Ascending aorta (tissue), 2 donors: ENCODE results near the gene C10orf105. TPM values are rescaled to one million over a fixed set of nuclear protein-coding genes. Genes with fewer than 3 reads are reported as not detected.

ENCODE experiments used
- DNase-seq, 2 donors: peaks; one replicate each; pipeline ENCODE4 v3.0.0-alpha.2; 2019; ENCODE audit warnings: low spot score in 2 of 2
- H3K27ac ChIP-seq, 2 donors: fragments of 200-600 bp; sonication (generic); one replicate each; pipeline ENCODE4 v1.5.1; 2016 to 2017; ENCODE audit warnings: mild to moderate bottlenecking in 1 of 2
- H3K27me3 ChIP-seq: fragments of 200-600 bp; sonication (generic); one replicate; pipeline ENCODE4 v1.5.1; 2017
- H3K36me3 ChIP-seq, 2 donors: fragments of 200-600 bp; sonication (generic); one replicate each; pipeline ENCODE4 v1.5.1; 2016
- H3K4me1 ChIP-seq, 2 donors: fragments of 200-600 bp; sonication (generic); one replicate each; pipeline ENCODE4 v1.5.1; 2016 to 2017; ENCODE audit warnings: mild to moderate bottlenecking in 1 of 2
- H3K4me3 ChIP-seq, 2 donors: fragments of 200-600 bp; sonication (generic); one replicate each; pipeline ENCODE4 v1.5.1; 2016 to 2017; ENCODE audit warnings: mild to moderate bottlenecking in 1 of 2
- H3K9me3 ChIP-seq, 2 donors: fragments of 200-600 bp; sonication (generic); one replicate each; pipeline ENCODE4 v1.5.1; 2016
- intact Hi-C: fragments of 100-400 bp; cut with DNase I; formaldehyde crosslinking; loops from one replicate; pipeline ENCODE4 v1.15.1; 2023
- total RNA-seq: library from RNA; depleted of rRNA; stranded (reverse); fragments of >200 nt; gene quantifications from one replicate; pipeline ENCODE4 v1.1.0, GENCODE V29; 2016
- TF ChIP-seq, protein P1 (sequence below), 3 experiments: fragments of 200-600 bp in 2 of 3; fragments of 450-650 bp in 1 of 3; sonication (generic) in 2 of 3; IDR thresholded peaks; one replicate each; pipeline ENCODE4 v1.5.1; 2016 to 2019; ENCODE audit warnings: antibody characterized with exemption in 3 of 3, mild to moderate bottlenecking in 1 of 3, moderate library complexity in 1 of 3

Gene C10orf105
- total RNA-seq, 1 donor from 2014 or later: not detected

DNA sequence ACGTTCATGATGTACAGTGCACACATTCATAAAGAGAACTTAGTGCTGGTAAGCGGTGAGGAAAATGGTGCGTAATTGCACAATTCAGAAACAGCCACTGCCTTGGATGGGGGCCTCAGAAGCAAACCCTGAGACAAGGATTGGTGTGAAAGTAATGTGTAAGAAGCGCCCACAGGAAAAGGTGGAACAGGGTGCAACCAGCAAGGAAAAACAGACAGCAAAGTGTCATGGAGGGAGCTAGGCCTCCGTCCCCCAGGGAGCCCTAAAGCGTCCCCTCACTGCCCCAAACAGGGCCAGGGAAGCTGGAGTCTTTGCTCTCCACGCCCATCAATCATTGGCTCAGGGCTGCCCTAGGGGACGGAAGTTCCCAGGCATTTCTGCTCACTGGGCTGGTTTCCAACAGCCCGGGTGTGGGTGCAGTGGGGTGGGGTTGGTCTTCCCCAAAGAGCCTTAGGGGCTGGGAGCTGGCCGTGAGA lies 9.6 kb upstream of the C10orf105 start:
- H3K27me3 ChIP-seq: no peaks in the 10 kb centered on the region
- H3K36me3 ChIP-seq: no peaks in the 10 kb centered on the region
- no peaks in the 10 kb centered on the region for H3K9me3 ChIP-seq
- H3K4me3 ChIP-seq: no peak overlapping the region
- H3K27ac ChIP-seq: no peak overlapping the region
- peaks cover 11 to 20% of the 10 kb centered on the region in 2 donors for H3K4me1 ChIP-seq
- intact Hi-C loops: no loop called here
- TF ChIP-seq, protein P1, sequence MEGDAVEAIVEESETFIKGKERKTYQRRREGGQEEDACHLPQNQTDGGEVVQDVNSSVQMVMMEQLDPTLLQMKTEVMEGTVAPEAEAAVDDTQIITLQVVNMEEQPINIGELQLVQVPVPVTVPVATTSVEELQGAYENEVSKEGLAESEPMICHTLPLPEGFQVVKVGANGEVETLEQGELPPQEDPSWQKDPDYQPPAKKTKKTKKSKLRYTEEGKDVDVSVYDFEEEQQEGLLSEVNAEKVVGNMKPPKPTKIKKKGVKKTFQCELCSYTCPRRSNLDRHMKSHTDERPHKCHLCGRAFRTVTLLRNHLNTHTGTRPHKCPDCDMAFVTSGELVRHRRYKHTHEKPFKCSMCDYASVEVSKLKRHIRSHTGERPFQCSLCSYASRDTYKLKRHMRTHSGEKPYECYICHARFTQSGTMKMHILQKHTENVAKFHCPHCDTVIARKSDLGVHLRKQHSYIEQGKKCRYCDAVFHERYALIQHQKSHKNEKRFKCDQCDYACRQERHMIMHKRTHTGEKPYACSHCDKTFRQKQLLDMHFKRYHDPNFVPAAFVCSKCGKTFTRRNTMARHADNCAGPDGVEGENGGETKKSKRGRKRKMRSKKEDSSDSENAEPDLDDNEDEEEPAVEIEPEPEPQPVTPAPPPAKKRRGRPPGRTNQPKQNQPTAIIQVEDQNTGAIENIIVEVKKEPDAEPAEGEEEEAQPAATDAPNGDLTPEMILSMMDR (IDR thresholded peaks at IDR 0.05): no peak
- no peak for DNase-seq

DNA sequence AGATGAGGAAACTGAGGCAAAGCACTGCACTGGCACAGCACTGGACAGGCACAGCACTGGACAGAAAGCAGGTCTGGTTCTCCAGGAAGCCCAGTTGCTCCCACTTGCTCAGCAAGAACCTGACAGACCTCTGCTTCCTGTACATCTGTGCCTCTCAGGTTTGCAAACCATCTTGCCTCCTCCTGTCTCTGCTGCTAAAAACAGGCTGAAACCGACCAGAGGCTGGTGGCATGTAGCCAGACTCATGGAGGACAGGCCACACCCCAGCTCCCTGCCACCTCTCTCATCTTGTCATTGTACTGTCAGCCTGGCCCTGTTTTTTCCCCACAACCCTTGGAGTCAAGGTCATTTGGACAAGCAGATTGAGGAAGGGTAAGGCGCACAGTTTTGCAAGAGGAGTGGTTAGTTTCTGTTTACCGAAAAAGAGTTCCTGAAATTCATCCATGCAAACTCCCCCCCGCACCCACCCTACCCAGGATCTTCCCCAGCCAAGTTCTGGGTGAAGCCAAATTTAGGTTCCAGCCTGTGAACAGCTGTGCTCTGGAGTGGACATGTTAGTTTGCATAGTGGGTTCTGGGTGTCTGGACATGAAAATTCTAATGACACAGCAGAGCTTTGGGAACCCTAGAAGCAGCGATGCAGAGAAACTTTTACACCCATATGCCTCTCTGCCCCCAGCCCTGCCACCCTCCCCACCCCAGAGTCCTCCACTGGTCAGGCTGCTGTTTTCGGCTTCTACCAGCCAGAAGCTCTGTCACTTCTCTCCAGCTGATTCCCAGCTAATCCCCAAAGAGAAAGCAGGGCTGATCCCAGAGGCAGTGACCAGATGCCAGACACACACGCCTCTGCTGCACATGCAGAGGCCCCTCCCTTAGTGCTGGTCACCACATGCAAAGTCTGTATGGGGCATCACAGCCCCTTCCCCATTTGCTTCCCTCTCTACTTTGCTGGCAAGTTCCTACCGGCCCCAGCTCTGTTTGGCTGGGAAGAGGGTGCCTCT lies 8.5 kb upstream of the C10orf105 start:
- Histone ChIP-seq H3K4me1 (peaks cover 11 to 20% of the 10 kb centered on the region in 2 donors), H3K9me3 (no peaks in the 10 kb centered on the region), H3K4me3 (no peak overlapping the region), H3K36me3 (no peaks in the 10 kb centered on the region), H3K27ac (peak overlapping the region; percentile 30 to 58), H3K27me3 (no peaks in the 10 kb centered on the region)
- no peak for DNase-seq
- TF ChIP-seq, protein P1 (IDR thresholded peaks at IDR 0.05): no peak
- intact Hi-C loops: no loop called here

GRCh38 chr10:71727105-71727737 lies 7.6 kb upstream of the C10orf105 start:
- TF ChIP-seq, protein P1 (IDR thresholded peaks at IDR 0.05): no peak
- intact Hi-C loops: no loop called here
- H3K4me1 ChIP-seq: peaks cover 11 to 20% of the 10 kb centered on the region in 2 donors

DNA sequence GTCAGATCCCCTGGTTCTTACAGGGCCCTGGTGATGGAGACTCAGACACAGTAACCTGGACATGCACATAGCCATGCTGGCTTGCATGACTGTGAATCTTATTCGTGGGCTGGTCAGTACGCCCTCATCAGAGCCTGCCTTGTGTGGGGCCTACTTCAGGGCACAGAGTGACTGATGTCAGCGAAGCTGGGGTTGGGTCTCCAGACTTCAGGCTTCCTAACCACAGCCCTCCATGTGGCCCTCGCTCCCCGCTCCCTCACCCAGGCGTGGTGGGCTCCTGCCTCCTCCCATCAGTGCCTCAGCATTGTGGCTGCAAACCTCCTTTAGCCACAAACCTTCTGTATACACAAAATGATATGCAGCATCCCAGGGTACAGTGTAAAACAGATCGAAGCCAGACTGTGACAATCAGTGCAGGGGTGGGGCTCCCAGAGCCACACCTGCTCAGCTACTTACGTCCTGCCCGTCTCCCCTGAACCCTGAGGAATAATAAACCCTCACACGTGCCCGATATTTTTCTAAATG lies 7.1 kb upstream of the C10orf105 start:
- Histone ChIP-seq H3K9me3 (no peaks in the 10 kb centered on the region), H3K4me1 (peaks cover 11 to 20% of the 10 kb centered on the region in 2 donors), H3K36me3 (no peaks in the 10 kb centered on the region), H3K27me3 (no peaks in the 10 kb centered on the region), H3K27ac (no peak overlapping the region), H3K4me3 (no peak overlapping the region)
- TF ChIP-seq, protein P1 (IDR thresholded peaks at IDR 0.05): no peak
- intact Hi-C loops: no loop called here
- no peak for DNase-seq

More at GRCh38 chr10:71727105-71727737, 7.6 kb upstream of the C10orf105 start:
- no peaks in the 10 kb centered on the region for H3K9me3 ChIP-seq
- DNase-seq: no peak
- no peaks in the 10 kb centered on the region for H3K27me3 ChIP-seq
- peak overlapping the region; percentile 30 to 58 for H3K27ac ChIP-seq
- no peaks in the 10 kb centered on the region for H3K36me3 ChIP-seq
- H3K4me3 ChIP-seq: no peak overlapping the region

GRCh38 chr10:71725998-71726579 lies 6.5 kb upstream of the C10orf105 start:
- TF ChIP-seq, protein P1 (IDR thresholded peaks at IDR 0.05): peak in 1 of 3 experiments; percentile 9
- no peak overlapping the region for H3K27ac ChIP-seq
- no peaks in the 10 kb centered on the region for H3K9me3 ChIP-seq
- H3K36me3 ChIP-seq: no peaks in the 10 kb centered on the region
- H3K27me3 ChIP-seq: no peaks in the 10 kb centered on the region
- no peak overlapping the region for H3K4me3 ChIP-seq
- peaks cover 11 to 20% of the 10 kb centered on the region in 2 donors for H3K4me1 ChIP-seq
- no peak for DNase-seq
- intact Hi-C loops: no loop called here
